ENCODE data around the gene MGLL.

The MGLL gene

DNA sequence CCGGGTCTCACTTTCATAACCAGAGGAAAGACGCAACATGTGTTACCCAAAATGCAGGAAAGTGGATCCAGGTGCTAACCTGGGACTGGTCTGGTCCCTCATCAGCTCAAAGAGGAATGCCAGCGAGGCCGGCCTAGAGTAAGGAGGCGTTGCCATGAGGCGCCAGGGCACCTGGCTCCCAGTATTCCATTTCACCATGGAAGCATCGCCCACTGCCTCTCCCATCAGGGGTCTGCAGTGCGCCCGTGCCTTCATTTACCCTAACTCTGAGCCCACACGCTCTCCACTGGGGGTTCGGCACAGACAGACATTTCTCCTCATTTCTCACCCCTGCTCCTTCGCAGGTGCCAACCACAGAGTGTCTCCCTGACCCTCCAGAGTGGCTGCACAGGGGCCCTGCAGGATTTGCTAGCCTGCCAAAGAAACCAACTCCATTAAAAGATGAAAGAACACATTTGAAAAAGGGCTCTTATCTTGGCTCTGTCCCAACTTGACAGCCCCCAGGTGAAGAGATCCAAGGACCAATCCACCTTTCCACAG lies 88.1 kb downstream of the MGLL start:
- in situ Hi-C loops (cut with HindIII; ENCODE audit: low pct_ligation_motif_present, low sequenced_read_pairs): no loop called here
- Histone ChIP-seq H3K27ac (peak overlapping the region; percentile 89), H3K27me3 (replicated peaks) (no peaks in the 10 kb centered on the region), H3K4me3 (ENCODE audit: low read depth, low read length) (no peak overlapping the region), H3K36me3 (replicated peaks) (no peaks in the 10 kb centered on the region)
- TF ChIP-seq CTCF (IDR thresholded peaks at IDR 0.05; ENCODE audit: low read depth, low read length, missing control alignments): no peak
- no peak for DNase-seq

- in situ Hi-C loops (cut with HindIII; ENCODE audit: low pct_ligation_motif_present, low sequenced_read_pairs): no loop called here
Observed at GRCh38 chr3:127733781-127734180, 88.5 kb downstream of the MGLL start.

GRCh38 chr3:127732879-127733350 lies 89.4 kb downstream of the MGLL start:
- TF ChIP-seq CTCF (IDR thresholded peaks at IDR 0.05; ENCODE audit: low read depth, low read length, missing control alignments): no peak
- Histone ChIP-seq H3K27me3 (replicated peaks) (no peaks in the 10 kb centered on the region), H3K4me3 (ENCODE audit: low read depth, low read length) (no peak overlapping the region), H3K27ac (no peak overlapping the region), H3K36me3 (replicated peaks) (no peaks in the 10 kb centered on the region)
- in situ Hi-C loops (cut with HindIII; ENCODE audit: low pct_ligation_motif_present, low sequenced_read_pairs): no loop called here
- no peak for DNase-seq

More at GRCh38 chr3:127733781-127734180, 88.5 kb downstream of the MGLL start:
- H3K4me3 ChIP-seq (ENCODE audit: low read depth, low read length): no peak overlapping the region
- TF ChIP-seq CTCF (IDR thresholded peaks at IDR 0.05; ENCODE audit: low read depth, low read length, missing control alignments): no peak
- no peak overlapping the region for H3K27ac ChIP-seq
- no peaks in the 10 kb centered on the region for H3K36me3 ChIP-seq (replicated peaks)
- H3K27me3 ChIP-seq (replicated peaks): no peaks in the 10 kb centered on the region
- DNase-seq: no peak

DNA sequence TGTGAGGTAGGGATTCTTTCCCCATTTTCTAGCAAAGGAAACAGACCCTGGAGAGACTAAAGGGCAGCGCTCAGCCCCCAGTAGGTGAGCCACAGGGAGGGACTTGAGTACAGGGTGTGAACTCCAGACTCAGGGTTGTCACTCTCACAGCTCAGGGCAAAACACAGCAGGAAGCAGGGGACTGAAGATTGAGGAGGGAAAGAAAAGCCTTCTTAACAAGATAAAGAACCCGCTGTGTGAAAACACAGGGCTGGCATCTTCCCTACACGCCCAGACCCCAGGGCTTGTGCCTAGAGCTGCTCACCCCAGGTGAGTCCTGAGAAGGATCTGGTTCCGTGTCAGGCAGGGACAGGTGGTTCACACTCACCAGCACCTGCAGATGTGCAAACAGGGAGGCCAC lies 90.0 kb downstream of the MGLL start:
- in situ Hi-C loops (cut with HindIII; ENCODE audit: low pct_ligation_motif_present, low sequenced_read_pairs): no loop called here
- no peak overlapping the region for H3K27ac ChIP-seq
- no peak for TF ChIP-seq CTCF (IDR thresholded peaks at IDR 0.05; ENCODE audit: low read depth, low read length, missing control alignments)
- H3K27me3 ChIP-seq (replicated peaks): no peaks in the 10 kb centered on the region
- no peak for DNase-seq
- no peaks in the 10 kb centered on the region for H3K36me3 ChIP-seq (replicated peaks)
- H3K4me3 ChIP-seq (ENCODE audit: low read depth, low read length): no peak overlapping the region

DNA sequence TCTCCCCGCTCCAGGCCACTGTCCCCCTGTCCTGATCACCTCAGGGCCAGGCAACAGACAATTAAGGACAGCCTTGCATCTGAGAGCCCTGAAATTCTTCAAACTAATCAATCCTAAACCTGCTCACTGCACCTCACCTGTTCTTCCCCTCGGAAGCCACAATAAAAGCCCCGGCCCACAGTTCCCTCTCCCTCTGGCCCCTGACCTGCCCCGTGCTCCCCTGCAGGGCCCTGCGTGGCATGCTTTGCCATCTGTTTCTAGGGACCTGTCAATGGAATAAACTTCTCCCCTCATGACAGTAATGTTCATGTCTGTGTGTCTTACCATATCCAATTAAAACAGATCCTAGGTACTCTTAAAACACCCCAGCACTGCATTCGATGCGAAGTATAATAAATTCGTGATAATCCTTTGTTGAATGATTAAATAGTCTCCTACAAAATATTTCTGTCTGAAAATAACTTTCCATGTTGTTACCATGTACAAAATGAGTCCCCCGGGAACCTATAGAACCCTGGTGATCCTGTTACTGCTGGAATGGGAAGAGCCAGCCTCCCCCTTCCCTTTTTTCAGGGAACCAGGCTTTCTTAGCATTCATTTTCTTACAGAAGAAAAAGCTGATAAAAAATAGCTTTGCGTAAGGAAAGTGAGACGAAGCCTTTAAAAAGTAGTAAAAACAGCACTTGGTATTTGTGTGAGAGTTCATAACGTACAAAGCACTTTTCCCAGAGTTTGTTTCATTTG lies 90.6 kb downstream of the MGLL start:
- no peak for DNase-seq
- in situ Hi-C loops (cut with HindIII; ENCODE audit: low pct_ligation_motif_present, low sequenced_read_pairs): no loop called here
- no peak for TF ChIP-seq CTCF (IDR thresholded peaks at IDR 0.05; ENCODE audit: low read depth, low read length, missing control alignments)
- Histone ChIP-seq H3K36me3 (replicated peaks) (no peaks in the 10 kb centered on the region), H3K27me3 (replicated peaks) (no peaks in the 10 kb centered on the region), H3K4me3 (ENCODE audit: low read depth, low read length) (no peak overlapping the region), H3K27ac (no peak overlapping the region)
